HG03558 (cell line): Measurements from ENCODE around the gene IFT88.

Experiments
- ATAC-seq: cut with Tn5 transposase; IDR thresholded peaks from one replicate; pipeline ENCODE4 v1.9.1; 2021; ENCODE audit warnings: moderate number of reproducible peaks; ENCODE audit not compliant: unreplicated experiment; ENCODE audit errors: extremely low read depth

Gene IFT88

DNA sequence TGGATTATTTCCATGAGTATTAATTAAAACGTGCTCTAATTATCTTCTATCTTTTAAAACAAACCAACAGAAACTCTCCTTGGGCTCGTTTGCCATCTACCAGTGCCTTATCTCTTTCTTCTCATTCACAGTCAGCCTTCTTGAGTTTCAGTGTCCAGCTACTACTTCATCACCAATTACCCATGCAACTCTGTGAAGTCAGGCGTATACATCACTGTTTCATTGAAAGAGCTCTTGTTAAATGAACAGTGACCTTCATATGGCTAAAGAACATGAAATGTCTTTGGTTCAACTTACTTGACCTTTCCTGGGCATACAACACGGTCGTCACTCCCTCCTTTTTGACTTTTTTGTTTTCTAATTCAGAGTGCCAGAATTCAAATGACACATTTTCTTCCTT is 5.2 kb upstream of the IFT88 start:
- ATAC-seq = no peak

DNA sequence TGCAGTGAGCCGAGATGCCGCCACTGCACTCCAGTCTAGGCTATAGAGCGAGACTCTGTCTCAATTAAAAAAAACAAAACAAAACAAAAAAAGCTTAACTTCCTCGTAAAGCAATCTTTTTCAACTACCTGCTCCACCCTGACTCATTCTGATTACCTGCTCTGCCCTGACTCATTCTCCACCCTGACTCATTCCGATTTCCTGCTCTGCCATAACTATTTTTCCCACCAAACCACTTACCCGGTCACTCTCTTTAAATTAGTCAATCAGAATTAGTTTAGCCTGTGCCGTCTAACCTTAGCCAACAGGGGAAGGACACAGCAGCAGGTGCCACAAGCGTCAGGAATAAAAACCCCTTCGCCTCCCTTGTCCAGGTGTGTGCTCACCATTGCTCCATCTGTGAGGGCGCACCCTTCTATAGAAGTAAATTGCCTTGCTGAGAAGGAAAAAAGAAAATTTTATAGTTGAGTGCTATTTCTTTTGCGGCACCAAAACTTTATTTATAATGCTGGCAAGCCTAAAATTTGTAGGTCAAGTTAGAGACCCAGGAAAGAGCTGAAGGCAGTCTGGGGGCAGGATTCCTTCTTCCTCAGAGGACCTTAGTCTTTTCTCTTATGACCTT is 1.7 kb upstream of the IFT88 start:
- ATAC-seq = no peak

DNA sequence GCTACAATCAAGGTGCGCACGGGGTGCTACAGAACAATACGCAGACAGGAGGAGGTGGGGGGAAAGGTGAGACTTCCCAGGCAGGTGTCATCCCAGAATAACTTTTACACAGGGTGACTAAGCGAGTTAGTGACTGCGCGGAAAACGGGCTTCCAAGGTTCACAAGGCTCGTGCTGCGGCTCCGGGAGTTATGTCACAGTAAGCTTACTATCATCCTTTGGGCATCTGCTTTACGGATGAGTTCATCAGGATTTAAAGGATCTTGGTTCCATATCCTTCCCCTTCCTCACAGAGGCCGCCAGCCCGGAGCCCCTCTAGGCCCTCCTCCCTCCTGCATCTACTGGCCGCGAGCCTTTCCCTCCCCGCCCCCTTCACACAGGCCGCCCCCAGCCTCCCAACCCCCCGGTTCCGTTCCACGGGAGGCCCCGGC is 474 bp upstream of the IFT88 start:
- ATAC-seq = no peak

DNA sequence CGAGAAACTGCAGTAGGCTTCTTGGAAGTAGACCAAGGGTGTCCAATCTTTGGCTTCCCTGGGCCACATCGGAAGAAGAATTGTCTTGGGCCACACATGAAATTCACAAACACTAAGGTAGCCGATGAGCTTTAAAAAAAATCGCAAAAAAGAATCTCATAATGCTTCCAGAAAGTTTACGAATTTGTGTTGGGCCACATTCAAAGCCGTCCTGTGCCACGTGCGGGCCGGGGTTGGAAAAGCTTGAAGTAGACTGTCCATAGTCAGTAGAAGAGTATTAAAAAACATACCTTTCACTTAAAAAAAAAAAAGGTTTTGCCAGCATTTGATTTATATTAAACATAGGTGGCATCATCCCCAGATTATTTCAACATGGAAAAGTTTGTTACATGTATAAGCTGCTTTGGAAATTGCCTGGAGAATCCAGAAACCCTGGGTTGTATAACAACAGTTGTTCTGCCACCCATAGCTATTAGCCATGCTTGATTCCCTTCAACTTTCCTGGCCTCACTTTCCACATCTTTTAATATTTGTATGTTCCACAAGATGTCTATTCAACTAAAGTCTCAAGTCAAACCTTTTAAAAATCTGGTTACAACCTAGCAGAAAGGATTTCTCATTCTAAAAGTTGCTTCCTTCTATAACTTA is 1.0 kb downstream of the IFT88 start:
- no peak for ATAC-seq

DNA sequence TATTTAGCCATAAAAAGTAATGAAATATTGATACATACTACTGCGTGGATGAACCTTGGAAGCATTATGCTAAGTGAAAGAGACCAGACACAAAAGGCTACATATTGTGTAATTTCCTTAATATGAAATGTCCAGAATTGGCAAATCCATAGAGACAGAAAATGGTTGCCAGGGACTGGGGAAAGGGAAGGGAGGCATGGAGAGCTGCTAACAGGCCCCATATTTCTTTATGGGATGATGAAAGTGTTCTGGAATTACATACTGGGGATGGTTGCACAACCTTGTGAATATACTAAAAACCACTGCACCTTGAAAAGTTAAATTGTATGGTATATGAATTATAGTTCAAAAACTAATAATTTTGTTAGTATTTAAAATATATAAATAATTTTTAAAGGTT is 3.6 kb downstream of the IFT88 start:
- ATAC-seq = no peak

DNA sequence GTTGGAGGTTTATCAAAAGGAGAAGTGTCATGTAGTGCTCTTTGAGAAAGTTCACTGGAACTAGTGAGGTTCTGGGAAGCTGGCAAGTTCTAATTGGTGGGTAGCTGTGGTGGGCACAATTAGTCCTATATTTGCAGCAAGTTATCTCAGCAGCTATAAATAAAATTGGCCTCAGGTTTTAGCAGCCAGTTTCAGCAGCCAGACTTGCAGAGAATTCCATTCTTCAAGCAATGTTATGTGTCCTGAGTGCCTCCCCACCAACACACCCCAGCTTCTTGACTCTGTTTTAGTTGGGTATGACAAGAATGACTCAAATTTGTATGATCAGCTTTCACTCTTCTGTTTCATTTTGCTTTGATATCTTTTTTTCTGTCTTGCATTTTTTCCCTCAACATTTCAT is 4.7 kb downstream of the IFT88 start:
- ATAC-seq = no peak

DNA sequence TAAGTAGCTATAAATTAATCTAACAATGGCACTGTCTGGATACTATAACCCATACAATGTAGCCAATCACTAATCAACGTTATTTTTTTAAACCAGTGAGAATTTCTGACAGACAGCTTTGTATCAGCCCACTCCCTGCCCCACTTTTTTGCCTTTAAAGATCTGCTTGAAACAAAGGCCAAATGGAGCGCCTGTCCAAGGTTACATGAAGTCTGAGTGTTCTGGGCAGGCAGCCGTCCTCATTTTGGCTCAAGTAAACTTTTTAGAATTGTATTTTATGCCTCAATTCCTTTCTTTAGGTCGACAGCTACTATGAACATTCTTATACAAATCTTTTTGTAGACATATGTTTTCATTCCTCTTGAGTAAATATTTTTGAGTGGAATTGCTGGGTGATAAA is 6.2 kb downstream of the IFT88 start:
- no peak for ATAC-seq

DNA sequence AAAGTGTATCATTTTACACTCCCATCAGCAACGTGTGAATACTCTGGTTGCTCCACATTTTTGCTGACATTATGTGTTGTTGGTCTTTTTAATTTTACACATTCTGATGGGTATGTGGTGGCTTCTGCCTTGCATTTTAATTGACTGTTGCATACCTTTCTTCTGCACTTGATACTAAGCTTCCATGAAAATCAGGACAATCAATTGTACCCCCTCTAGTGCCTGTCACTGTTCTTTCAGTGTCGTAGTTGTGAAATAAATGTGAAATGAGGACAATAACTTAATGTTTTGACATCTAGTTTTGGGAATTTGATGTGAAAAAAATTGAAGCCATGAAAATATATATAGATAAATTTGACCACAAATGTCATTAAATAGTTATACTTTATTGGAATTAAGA is 6.7 kb downstream of the IFT88 start:
- ATAC-seq = no peak

DNA sequence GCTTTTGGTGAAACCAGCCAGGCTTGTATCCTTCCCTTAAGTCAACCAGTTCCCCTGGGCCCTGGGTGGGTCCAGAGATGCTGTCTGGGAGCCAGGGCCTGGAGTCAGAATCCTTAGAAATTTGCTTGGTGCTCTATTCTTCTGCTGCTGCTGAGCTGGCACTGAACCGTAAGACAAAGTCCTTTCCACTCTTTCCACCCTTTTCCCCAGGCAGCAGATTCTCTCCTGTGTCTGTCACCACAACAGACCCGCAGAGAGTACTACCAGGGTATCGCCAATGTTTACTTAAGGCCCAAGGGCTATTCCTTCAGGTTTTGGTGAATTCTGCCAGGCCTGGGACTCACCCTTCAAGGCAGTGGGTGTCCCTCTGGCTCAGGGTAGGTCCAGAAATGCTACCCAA is 12.2 kb downstream of the IFT88 start:
- no peak for ATAC-seq

DNA sequence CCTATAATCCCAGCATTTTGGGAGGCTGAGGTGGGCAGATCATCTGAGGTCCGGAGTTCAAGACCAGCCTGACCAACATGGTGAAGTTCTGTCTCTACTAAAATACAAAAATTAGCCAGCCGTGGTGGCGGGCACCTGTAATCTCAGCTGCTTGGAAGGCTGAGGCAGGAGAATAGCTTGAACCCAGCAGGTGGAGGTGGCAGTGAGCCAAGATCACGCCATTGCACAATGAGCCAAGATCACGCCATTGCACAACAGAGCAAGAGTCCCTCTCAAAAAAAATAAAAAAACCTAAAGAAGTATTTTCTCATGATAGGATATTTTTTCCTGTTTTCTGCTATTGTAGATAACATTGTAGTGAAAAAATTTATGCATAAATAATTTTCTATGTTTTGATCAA is 13.3 kb downstream of the IFT88 start:
- ATAC-seq = no peak

DNA sequence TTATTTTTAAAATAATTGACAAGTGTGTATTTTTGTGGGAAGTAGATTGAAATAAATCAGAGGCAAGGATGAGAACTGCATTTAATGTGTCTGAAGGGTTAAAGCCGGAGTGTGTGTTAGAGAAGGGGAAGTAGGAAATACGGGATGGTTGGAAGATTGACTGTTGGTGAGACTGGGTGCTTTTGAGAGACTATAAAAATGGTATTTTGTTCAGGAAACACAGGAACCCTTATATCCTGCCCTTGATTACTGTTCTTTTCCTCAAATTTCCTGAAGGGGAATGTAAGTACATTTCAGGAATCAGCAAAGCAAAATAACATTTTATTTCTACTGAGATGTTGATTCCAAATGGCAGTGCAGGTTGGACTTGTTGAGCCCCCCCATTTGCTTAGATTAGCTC is 15.1 kb downstream of the IFT88 start:
- no peak for ATAC-seq

DNA sequence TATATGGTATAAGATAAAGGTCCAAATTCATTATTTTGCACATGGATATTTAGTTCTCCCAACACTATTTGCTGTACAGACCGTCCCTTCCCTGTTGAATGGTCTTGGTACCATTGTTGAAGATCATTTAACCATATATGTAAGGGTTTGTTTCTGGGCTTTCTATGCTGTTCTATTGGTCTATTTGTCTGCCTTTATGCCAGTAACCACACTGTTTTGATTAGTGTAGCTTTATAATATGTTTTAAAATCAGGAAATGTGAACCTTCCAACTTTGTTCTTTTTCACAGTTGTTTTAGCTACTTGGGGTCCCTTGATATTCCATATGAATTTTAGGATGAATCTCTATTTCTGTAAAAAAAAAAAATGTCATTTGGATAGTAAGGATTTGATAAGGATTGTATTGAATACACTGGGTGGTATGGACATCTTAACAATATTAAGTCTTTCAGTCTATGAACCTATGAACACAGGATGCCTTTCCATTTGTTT is 16.9 kb downstream of the IFT88 start:
- ATAC-seq = no peak

DNA sequence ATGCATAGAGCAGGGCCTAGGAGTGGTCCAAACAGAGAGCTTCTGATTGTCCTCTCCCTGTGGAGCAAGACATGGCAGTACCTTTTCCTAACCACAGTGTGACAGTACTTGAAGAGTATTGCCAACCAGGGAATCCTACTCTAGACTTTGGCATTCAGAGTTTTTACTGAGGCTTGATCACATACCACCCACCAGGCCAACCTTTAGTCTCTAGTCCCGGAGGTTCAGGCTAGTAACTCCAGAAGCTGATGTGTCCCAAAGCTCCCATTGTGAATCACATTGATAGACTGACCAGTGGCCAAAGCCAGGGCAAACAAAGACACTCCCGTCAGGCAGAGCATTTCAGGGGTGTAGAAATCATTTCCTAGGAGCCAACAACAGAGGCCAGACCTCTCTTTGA is 18.4 kb downstream of the IFT88 start:
- no peak for ATAC-seq

DNA sequence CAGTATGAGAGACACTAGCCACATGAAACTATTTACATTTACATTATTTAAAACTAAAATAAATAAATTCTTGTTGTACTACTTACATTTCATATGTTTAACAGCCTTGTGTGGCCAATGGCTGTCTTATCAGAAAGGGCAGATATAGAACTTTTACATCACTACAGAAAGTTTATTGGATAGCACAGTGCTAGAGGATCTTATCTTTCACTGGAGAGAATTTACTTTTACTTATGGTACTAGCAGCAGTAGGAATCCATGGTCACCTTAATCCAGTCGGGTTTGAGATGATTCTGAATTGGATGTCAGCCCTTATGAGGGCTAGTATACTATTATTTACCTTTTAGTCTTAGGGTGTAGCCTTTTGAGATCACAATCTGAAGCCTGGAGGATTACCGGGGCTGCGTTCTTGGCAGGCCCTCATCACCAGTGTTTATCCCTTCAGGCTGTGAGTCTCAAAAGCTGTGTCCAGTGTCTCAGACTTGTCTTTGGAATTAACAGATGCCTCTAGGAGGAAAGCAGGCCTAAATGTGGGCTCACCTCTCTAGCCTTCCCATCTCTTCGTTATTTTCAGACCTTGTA is 21.7 kb downstream of the IFT88 start:
- no peak for ATAC-seq

DNA sequence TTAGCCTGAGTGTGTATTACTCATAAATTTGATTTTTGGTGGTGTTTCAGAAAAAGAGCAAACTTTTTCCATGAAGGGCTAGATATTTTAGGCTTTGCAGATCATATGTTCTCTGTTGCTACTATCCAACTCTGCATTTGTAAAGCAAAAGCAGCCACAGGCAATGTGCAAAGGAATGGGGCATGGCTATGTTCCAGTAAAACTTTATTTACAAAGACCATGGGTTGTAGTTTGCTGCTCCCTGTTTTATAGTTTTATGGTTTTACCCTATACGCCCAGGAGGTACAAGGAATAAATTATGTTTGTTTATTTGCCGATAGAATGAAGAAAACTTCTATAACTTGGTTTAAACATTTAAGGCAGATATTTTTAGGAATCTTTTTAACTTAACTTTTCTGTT is 23.6 kb downstream of the IFT88 start:
- ATAC-seq = no peak

DNA sequence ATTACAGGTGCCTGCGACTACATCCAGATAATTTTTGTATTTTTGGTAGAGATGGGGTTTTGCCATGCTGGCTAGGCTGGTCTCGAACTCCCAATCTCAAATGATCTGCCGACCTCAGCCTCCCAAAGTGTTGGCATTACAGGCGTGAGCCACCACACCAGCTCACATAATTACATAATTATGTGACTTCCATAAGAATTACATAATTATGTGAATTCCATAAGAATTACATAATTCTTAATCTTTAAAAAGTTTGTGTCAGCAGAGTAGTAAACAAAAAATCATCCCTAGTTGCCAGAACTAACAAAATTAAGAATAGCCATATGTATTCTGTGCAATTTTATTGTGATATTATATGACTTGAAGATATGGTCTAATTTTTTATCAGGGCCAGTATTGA is 25.6 kb downstream of the IFT88 start:
- ATAC-seq = no peak

DNA sequence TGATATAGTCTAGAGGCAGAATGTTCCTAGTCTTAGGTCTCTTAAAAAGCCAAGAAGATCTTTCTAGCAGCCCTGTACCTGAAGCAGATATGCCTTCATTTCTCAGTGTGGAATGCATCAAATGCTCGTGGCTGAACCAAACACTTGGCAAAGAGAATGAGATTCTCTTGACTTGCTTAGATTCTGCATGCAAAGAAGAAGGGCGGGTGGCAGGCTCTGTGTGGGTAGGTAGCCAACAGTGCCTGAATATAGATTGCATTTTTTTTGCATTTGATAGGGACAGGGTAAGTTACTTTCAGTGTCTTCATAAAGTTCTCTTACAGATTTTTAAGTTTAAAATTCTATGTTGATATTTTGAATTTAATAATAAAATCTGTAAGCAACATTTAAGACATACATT is 27.3 kb downstream of the IFT88 start:
- no peak for ATAC-seq

DNA sequence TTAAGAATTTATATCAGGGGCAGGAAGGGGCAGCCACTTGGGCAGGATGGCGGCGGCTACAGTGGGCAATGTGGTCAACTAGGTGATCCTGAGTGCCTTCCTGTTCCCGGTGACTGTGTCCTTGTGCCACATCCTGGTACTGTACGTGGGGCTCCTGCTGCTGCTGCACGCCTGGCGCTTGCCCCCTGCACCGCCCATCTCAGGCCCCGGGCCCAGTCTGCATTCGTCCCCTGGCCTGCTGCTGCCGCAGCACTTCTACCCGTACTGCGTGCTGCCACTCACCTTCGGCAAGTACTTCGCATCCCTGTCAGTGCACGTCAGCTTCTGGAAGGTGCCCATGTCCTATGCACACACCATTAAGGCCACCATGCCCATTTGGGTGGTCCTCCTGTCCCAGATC is 40.1 kb downstream of the IFT88 start:
- no peak for ATAC-seq

DNA sequence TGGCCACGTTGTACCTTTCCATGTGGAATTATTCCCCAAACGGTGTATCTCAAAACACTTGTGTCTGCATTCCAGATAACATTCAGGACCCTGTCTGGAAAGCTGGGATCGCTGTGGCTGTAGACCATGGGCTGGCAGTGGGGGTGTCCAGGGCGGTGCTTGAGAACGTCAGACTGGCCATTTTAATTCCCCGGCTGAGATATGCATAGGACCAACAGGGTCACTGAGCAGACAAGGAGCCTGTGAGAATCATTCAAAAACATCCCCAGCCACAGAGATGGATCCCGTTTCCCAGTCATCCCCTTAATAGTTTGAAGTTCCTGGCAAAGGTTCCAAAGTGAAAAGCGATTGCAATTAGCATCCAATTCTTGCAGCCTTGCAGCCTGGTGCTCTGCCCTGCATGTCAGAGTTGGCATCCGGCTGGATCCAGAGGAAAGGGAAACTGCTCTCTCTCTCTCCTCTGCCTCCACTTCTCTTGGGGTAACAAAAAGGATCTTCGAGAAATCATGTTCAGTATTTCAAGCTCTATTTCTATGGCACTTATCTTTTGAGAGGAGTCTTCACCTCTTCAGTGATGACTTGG is 41.6 kb downstream of the IFT88 start:
- ATAC-seq = no peak

DNA sequence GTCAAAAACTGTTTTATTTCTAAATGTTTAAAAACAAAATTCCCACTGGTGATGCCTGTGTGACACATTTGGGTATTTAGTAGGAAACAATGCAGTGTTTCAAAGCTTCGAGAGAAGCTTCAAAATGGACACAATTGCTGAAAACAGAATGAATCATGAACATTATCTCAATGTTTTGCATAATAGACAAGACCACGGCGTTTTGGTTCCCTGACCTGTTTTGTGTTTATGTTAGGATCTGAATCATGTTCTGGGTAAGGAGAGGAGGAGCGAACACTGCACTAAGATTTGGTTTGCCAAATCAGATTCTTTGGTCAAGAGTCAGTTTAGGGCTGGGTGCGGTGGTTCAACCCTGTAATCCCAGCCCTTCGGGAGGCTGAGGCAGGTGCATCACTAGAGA is 42.2 kb downstream of the IFT88 start:
- ATAC-seq = no peak

DNA sequence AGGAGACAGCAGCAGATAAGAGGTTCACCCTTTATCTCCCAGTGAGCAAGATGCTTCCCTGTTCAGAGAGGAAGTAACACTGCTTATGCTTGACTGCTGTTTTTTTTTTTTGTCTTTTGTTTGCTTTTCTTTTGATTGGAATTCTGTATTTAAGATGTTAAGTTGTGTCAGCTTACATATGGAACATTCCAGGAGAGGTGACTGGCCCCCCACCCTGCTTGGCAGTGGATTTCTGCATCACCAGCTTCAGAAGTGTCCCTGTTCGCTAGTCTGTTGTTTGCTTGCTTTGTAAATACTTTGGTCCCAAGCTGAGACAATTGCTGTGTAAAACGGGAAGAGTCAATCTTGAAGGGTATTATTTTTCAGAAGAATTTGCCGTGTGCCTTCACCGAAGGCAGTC is 43.0 kb downstream of the IFT88 start:
- ATAC-seq = no peak
